GM21381 (cell line): Measurements from ENCODE around the gene FBXL16.
"Not testable (repeated sequence)": the region's sequence is repeated elsewhere in the genome, so short reads cannot be mapped to it uniquely, and the experiment has no call there.

Source experiments
- ATAC-seq: cut with Tn5 transposase; IDR thresholded peaks from one replicate; pipeline ENCODE4 v1.9.1; 2021; ENCODE audit warnings: mild to moderate bottlenecking, moderate library complexity; ENCODE audit not compliant: unreplicated experiment

Gene FBXL16

GRCh38 chr16:724188-725040 is 18.8 kb upstream of the FBXL16 start:
- no peak for ATAC-seq

GRCh38 chr16:723695-724094 is 18.1 kb upstream of the FBXL16 start:
- ATAC-seq = no peak

- ATAC-seq = no peak
Measured at GRCh38 chr16:722835-723633, 17.4 kb upstream of the FBXL16 start.

GRCh38 chr16:721765-722540 is 16.4 kb upstream of the FBXL16 start:
- no peak for ATAC-seq

GRCh38 chr16:720990-721764 is 15.6 kb upstream of the FBXL16 start, which contains the start of gene ANTKMT:
Gene ANTKMT, plus strand, starts transcription at chr16:721146. Its CDS starts 129 bp downstream, at chr16:721275.
- ATAC-seq = peak; percentile 68

GRCh38 chr16:720447-720989 is 14.9 kb upstream of the FBXL16 start:
- ATAC-seq = peak; percentile 16

- no peak for ATAC-seq
Measured at GRCh38 chr16:719815-720446, 14.3 kb upstream of the FBXL16 start.

- ATAC-seq = no peak
Measured at GRCh38 chr16:718922-719321, 13.3 kb upstream of the FBXL16 start.

- ATAC-seq = no peak
Measured at GRCh38 chr16:718389-718788, 12.8 kb upstream of the FBXL16 start.

- no peak for ATAC-seq
Measured at GRCh38 chr16:717450-718245, 12.0 kb upstream of the FBXL16 start.

- ATAC-seq = no peak
Measured at GRCh38 chr16:716768-717325, 11.2 kb upstream of the FBXL16 start.

- no peak for ATAC-seq
Measured at GRCh38 chr16:716200-716568, 10.6 kb upstream of the FBXL16 start.

- ATAC-seq = peak; percentile 12
Measured at GRCh38 chr16:715477-716199, 10.0 kb upstream of the FBXL16 start.

- ATAC-seq = peak; percentile 72
Measured at GRCh38 chr16:714558-715476, 9.2 kb upstream of the FBXL16 start, which contains the start of gene METRN. Gene METRN, plus strand, starts transcription at chr16:715118. Its CDS starts 172 bp downstream, at chr16:715290.

- no peak for ATAC-seq
Measured at GRCh38 chr16:714079-714478, 8.5 kb upstream of the FBXL16 start.

- not testable (repeated sequence) for ATAC-seq
Measured at GRCh38 chr16:712740-713250, 7.2 kb upstream of the FBXL16 start.
